Esophagus muscularis mucosa (tissue), 4 donors: ENCODE results near the gene KCNAB3.
A peak's percentile ranks its signal among the peaks of the same experiment; 100 is the strongest.

ENCODE experiments used
- EP300 ChIP-seq: sonication (generic); formaldehyde crosslinking; IDR thresholded peaks from one replicate; pipeline ENCODE4 v1.6.1; 2017; ENCODE audit warnings: antibody characterized with exemption
- POLR2A ChIP-seq: fragments of 450-650 bp; IDR thresholded peaks from one replicate; pipeline ENCODE4 v1.6.1; 2017; ENCODE audit warnings: antibody characterized with exemption, moderate library complexity, mild to moderate bottlenecking, low read depth
- POLR2AphosphoS5 ChIP-seq, 2 donors: sonication (generic); formaldehyde crosslinking; IDR thresholded peaks; one replicate each; pipeline ENCODE4 v1.6.1; 2017; ENCODE audit warnings: antibody characterized with exemption in 2 of 2
- TF ChIP-seq, protein P1 (sequence below), 3 experiments: fragments of 200-600 bp in 2 of 3; fragments of 450-650 bp in 1 of 3; sonication (generic) in 2 of 3; IDR thresholded peaks; one replicate each; pipeline ENCODE4 v1.5.1; 2017 to 2019; ENCODE audit warnings: antibody characterized with exemption in 3 of 3, mild to moderate bottlenecking in 2 of 3, moderate library complexity in 1 of 3

DNA sequence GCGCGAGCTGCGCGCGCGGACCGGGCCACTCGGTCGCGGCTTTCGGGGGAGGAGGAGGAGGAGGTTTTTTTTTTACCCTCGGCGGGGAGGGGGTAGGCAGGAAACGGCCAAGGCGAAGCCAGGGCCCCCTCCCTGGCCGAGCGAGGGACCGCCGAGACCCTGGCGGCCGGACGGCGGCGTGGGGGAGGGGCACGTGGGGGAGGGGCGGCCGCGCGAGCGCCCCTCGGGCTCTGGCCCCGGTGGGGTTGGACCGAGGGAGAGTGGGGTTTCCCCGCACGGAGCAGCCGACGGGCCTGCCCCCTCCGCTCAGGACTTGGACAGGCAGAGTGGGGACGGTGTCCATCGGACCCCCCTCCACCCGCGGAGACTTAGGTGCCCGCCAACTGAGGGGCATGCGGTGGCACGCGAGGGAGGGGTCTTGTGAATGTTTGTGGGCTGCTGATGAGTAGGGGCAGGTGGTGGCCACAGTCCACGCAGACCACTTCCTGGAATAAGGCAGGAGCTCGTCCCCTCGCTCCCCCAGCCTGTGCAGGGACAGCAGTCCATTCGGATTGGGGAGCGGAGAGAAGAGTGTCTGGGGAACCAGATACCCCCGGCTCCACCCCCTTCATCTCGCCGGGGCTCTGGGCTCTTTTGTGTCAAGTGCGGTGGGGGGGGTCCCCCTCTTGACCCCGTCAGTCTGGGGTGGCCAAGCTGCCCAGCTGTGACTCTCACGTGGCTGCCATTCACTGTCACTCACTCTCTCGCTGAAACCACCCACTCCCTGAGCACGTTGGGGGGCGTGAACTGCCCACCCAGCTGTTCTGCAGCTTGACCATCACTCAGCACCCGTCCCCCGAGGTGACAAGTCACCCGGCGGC, 44.1 kb downstream of the KCNAB3 start:
- TF ChIP-seq, protein P1, sequence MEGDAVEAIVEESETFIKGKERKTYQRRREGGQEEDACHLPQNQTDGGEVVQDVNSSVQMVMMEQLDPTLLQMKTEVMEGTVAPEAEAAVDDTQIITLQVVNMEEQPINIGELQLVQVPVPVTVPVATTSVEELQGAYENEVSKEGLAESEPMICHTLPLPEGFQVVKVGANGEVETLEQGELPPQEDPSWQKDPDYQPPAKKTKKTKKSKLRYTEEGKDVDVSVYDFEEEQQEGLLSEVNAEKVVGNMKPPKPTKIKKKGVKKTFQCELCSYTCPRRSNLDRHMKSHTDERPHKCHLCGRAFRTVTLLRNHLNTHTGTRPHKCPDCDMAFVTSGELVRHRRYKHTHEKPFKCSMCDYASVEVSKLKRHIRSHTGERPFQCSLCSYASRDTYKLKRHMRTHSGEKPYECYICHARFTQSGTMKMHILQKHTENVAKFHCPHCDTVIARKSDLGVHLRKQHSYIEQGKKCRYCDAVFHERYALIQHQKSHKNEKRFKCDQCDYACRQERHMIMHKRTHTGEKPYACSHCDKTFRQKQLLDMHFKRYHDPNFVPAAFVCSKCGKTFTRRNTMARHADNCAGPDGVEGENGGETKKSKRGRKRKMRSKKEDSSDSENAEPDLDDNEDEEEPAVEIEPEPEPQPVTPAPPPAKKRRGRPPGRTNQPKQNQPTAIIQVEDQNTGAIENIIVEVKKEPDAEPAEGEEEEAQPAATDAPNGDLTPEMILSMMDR (IDR thresholded peaks at IDR 0.05): no peak
- TF ChIP-seq POLR2A (no peak), POLR2AphosphoS5 (IDR thresholded peaks at IDR 0.05) (peak in 1 of 2 donors; percentile 3), EP300 (no peak)
